Mesenteric fat pad (tissue), 1 donor: Measurements from ENCODE around the gene C1QTNF5. TPM values are rescaled to one million over a fixed set of nuclear protein-coding genes. Genes with fewer than 3 reads are reported as not detected.
A peak's percentile ranks its signal among the peaks of the same experiment; 100 is the strongest.

Source experiments
- DNase-seq: peaks from one replicate; pipeline ENCODE4 v3.0.0-alpha.2; 2020; ENCODE audit warnings: low spot score
- total RNA-seq: library from RNA; stranded (reverse); fragmentation: NEBNext Ultra II Directional; extraction: Animal tissue kit (Norgen Biotek cat#: 25700); gene quantifications from one replicate; pipeline ENCODE4 v1.2.1, GENCODE V29; 2021
- donor health status: DM: yes; HTN: yes; CAD: no.

The C1QTNF5 gene
- total RNA-seq, 1 donor from 2014 or later = 52.9 TPM

- DNase-seq = peak; percentile 85
Measured at GRCh38 chr11:119373059-119373920, 32.6 kb upstream of the C1QTNF5 start.

GRCh38 chr11:119372260-119373058, 31.8 kb upstream of the C1QTNF5 start:
- peak; percentile 84 for DNase-seq

GRCh38 chr11:119371778-119372182, 31.1 kb upstream of the C1QTNF5 start:
- DNase-seq = no peak

GRCh38 chr11:119371067-119371601, 30.5 kb upstream of the C1QTNF5 start:
- DNase-seq = peak; percentile 62

GRCh38 chr11:119370486-119371046, 29.9 kb upstream of the C1QTNF5 start:
- peak; percentile 86 for DNase-seq

GRCh38 chr11:119369132-119369925, 28.6 kb upstream of the C1QTNF5 start:
- DNase-seq = peak; percentile 55

- DNase-seq = no peak
Measured at GRCh38 chr11:119368121-119369034, 27.7 kb upstream of the C1QTNF5 start.

- no peak for DNase-seq
Measured at GRCh38 chr11:119367661-119368120, 27.0 kb upstream of the C1QTNF5 start.

- DNase-seq = no peak
Measured at GRCh38 chr11:119366690-119367620, 26.3 kb upstream of the C1QTNF5 start.

- DNase-seq = no peak
Measured at GRCh38 chr11:119365071-119365591, 24.4 kb upstream of the C1QTNF5 start.

- no peak for DNase-seq
Measured at GRCh38 chr11:119363851-119364590, 23.3 kb upstream of the C1QTNF5 start.

GRCh38 chr11:119363081-119363850, 22.6 kb upstream of the C1QTNF5 start:
- DNase-seq = no peak

- DNase-seq = no peak
Measured at GRCh38 chr11:119362741-119363080, 22.0 kb upstream of the C1QTNF5 start.

GRCh38 chr11:119361941-119362725, 21.4 kb upstream of the C1QTNF5 start:
- no peak for DNase-seq

GRCh38 chr11:119361056-119361787, 20.5 kb upstream of the C1QTNF5 start:
- DNase-seq = no peak
